Measurements from ENCODE around the gene MGST3. TPM values are rescaled to one million over a fixed set of nuclear protein-coding genes. Genes with fewer than 3 reads are reported as not detected.
"Not testable (repeated sequence)": the region's sequence is repeated elsewhere in the genome, so short reads cannot be mapped to it uniquely, and the experiment has no call there.

The MGST3 gene
- total RNA-seq, 1 donor from 2014 or later = 103 TPM

DNA sequence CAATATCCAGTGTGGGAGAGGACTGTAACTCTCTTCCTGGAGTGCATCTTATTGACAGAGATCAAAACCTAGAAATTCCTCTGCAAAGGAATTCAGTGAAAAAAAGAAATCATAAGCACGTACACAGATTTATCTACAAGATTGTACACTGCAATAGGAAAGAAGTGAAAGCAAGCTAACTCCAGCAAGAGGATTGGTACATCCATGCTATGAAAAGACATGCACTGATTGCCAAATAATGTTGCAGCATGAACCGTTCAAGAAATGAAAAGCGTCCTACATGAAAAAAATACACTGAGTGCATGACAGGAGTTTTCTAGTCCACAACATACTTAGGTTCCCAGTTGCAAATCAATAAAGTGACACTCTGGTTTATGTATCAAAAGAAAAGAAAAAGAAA, 1.9 kb upstream of the MGST3 start:
- DNase-seq (ENCODE audit: low read depth) = no peak

DNA sequence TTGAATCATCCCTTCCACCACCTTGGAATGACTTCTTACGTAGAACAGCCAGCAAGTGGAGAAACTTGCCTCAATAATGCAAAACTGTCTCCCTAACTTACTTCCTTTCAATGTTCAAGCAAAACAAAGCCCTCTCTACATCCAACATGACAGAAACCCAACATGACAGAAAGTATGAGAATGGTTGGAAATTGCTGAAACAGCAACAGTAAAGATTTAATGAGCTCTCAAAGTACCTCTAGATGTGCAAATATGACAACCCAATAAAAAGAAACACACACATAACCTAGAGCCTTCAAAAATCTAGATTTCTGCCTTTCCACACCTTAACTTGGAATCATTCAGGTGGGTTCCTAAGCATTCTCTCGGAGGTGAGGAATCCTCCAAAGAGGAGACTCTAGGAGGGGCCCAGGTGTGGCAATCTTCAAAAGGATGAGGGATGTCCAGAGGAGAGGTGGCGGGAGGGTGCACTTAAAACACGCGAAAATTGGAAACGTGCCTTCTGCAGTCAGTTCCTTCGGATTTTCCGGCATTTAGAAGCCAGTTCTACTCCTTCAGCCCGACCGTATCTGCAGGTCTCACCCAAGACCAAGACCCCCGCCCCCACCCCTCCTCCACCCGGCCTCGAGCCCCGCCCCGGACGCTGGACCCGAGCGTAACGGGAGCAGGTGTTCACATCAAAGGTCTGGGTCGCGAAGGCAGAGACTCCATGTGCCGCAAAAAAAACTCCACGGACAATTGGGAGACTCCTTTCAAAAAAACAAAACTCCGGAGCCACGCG, 996 bp upstream of the MGST3 start:
- DNase-seq (ENCODE audit: low read depth) = no peak

DNA sequence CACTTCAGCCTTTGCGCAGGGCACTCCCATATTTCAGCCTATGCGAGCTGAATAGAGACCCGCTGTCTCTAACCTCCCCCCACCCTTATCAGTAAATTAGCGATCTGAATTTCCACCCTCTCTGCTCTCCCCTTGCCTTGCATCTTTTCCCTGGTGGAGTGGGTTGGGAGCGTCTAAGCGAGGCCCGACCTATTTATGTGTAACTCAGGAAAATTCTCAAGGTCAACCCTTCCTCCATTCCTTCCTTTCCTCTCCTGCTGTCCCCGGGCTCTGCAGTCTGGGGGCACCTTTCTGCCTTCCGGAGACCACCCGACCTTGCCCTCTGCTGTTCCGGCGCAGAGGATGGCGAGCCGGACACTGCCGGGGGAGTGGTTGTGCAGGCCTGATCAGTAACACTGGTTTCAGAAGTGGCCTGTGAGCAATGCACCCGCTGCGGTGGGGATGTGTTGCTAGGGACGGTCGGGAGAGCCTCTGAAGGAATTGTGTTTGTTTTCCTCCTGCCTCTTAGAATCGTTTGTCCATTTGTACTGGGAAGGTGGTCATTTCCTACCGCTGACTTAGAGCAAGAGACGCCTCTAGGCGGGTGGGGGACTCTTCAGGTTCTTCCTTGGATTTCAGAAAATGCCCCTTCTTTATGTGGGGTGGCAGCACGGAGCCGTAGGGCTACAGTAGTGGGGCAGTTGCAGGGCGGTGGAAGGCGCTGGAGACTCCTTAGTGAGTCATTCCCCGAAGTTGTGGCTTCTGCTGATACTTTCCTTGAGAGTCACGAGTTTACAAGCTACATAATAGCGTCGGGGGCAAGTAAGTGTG, 513 bp downstream of the MGST3 start:
- peak; percentile 80 for DNase-seq (ENCODE audit: low read depth)

DNA sequence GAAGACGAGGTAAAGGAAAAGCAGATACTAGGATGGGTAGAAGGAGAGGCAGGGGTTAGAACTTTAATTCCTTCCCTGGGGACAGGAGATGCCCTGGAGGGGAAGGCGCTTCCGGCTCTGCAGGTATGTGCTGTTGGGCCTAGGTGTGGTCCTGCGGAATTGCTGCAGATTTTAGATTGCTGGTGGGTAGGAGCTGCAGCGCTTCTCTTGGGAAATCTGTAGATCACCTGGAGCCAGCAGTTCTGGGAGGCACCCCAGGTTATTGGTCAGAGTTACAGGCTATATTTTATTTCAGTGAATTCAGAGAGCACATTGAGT, 1.1 kb downstream of the MGST3 start:
- DNase-seq (ENCODE audit: low read depth) = no peak

DNA sequence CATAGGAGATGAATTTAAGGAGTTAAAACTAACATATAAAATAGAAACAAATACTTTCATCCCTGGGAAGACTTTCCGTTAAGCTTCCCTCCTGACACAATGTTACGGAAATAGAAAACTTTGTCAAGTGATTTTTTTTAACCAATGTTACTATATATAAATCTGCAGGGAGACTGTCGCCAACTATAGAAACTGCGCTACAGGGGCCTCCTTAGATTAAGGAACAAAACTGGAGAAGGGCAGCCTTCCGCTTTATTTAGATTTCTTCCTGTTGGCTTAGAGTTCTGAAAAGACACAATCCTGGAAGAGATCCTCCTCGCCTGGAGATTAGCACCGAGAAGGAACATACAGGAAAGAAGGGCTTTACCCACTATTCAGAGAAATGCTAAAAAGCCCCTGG, 1.5 kb downstream of the MGST3 start:
- DNase-seq (ENCODE audit: low read depth) = peak; percentile 51

DNA sequence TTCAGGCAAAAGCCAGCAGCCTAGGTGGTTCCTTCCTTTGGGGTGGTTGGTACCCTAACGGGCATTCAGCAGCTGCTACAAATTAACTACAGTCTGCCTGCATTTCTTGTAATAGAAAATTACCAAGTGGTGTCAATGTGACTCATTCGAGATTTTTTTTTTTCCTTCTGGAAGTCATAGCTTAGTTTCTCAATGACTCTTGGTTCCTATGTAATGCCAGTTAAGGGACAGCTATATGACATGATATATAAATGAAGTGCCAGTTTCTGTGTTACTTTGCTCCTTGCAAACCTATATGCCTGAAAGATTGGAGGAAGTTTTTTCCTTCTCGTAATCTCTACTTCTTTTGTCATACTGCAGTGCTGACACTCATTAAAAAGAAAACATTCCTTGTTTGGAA, 2.6 kb downstream of the MGST3 start:
- DNase-seq (ENCODE audit: low read depth) = peak; percentile 35

DNA sequence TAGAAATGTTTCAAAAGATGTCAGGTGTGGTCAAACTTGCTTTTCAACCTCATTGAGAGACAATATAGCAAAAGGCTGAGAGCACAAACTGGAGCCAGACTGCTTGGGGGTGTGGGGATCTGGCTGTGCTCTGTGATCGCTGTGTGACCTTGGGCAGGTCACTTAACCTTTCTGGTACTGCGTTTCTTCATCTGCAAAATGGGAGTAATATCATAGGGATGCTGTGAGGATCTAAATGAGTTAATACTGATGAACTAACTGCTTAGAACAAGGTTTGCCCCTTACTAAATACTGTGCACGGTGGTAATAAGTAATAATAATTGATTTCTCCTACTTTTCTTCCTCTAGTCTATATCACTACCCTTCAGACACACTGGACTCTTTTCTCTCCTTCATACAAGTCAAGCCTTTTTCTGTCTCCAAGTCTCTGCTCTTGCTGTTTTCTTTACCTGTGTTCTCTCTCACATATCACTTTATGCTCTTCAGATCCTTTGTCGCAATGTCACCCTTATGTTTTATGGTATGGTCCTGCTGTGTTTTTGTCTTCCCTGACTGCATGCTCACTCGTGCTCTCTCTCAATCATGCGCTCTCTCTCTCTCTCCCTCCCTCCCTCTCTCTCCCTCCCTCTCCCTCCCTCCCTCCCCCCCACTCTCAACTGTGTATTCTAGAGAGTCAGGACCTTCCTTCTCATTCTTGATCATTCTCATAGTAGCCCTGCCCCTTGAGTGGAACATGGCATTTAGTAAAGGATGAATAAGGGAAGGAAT, 3.3 kb downstream of the MGST3 start:
- no peak for DNase-seq (ENCODE audit: low read depth)

DNA sequence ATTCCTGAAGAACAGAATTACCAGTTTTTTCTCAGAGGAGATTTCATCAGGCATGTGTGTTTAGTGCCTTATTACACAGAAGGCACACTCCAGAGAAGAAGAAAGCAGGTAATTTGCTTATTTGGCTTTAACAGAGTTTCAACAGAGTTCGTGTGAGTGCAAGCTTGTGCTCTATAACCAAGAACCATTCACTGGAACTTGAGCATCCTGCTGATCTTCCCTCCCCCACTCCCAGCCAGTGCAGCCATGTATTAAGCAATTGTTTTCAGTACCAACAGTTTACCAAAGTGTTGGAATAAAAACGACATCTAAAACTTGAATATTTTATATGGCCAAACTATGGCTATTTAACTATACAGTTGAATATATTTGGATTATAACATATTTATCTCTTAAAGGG, 4.3 kb downstream of the MGST3 start:
- no peak for DNase-seq (ENCODE audit: low read depth)

DNA sequence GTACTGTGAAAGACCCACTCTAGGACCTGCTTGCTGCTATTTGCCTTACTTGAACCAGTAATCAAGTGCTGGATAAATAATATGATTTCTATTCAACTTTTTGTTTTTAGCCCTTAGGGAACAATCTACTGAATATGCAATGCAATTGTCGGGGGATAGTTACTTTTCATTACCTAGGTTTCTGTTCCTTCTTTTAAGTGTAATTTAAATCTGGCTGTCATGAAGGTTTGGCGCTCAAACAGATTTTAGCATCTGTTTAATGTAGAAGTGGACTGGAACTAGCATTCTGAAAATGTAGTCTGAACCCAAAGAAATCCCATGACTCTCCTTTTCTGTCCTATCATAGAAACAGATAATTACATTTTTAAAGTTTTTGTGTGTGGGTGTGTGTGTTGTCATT, 4.8 kb downstream of the MGST3 start:
- no peak for DNase-seq (ENCODE audit: low read depth)

DNA sequence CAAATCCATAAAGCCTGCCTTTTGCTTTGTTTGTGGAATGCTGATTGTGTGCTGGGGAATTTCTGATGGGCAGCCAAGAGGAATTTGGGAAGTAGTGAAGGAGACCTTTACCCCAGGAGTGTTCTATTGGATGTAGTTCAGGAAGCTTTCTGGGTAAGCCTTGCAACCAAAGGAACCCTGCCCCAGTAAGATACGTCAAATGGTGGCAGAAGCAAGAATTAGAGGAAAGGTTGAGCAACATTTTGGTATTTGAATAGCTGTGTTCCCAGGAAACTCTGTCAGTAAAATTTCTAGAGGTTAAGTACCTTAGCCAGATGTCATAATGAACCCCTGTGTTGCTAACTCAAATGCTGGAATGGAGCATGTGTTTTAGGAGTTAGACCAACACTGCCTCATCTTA, 6.4 kb downstream of the MGST3 start:
- DNase-seq (ENCODE audit: low read depth) = no peak

DNA sequence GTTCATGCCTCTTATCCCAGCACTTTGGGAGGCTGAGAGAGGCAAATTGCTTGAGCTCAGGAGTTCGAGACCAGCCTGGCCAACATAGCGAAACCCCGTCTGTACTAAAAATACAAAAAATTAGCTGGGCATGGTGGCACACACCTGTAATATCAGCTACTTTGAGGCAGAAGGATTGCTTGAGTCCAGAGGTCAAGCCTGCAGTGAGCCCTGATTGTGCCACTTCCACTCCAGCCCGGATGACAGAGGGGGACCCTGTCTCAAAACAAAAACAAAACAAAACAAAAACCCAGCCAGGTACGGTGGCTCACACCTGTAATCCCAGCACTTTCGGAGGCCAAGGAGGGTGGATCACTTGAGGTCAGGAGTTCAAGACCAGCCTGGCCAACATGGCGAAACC, 7.2 kb downstream of the MGST3 start:
- not testable (repeated sequence) for DNase-seq (ENCODE audit: low read depth)

DNA sequence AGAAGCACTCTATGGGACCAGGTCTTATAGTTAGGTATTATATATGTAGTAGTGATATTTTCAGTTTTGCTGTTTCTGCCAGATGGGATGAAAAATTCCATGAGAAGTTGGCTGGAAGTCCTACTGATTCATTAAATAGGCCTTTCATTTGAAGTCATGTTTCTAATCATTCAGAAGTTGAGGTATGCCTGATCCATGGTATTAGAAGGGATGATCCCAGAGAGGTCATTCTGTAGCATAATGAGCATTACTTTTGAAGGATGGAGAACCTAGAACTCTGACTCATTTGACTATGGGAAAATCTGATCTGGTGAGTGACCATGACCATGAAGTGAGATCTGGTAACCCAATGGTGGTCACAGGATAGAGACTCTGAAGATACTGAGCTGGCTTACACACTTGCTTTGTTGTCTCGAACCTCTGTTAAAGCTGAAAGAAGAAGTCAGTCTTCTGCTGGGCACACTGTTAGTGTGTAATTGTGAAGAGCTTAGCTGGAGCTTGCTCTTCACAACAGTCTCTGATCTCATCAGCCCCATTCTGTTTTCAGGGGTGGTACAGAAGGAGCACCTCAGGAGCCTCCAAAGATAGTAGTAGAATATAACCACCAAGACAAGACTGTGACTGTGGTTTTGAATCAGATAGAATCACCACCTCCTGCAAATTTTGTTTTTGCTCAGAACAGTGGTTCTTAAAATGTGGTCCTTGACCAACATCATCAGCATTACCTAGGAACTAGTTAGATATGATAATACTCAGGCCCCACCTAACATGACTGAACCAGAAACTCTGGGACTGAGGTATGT, 9.0 kb downstream of the MGST3 start:
- no peak for DNase-seq (ENCODE audit: low read depth)

DNA sequence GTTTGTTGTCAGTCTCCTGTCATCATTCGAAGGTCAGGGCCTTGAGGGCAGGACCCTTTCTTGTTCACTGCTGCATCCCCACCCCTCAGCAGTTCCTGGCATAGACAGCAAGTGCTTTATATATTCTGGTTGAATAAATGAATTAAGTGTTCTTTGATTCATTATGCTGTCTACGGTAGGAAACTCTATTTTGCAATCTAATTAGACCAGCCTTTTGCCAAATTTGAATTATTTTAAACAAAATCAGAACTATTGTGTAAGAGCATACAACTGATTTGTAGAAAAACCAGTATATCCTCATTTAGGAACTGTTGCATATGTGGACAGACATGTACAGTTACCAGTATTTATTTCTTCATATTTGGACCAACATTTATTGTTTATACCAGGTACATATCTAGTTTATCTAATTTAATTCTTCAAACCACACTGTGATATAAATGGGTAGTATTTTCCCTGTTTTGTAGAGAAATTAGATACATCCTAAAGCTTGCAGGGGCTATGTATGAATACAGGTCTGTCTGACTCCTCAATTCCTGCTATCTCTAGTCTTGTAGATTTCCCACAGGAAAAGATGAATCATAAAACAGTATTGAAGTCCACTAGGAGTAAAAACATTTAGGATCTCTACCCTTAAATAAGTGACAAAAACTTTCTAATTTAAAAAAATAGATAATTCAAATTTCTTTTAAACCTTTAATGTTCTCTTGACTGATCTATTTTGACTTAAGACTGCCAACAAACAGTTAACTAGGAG, 10.4 kb downstream of the MGST3 start:
- DNase-seq (ENCODE audit: low read depth) = no peak

DNA sequence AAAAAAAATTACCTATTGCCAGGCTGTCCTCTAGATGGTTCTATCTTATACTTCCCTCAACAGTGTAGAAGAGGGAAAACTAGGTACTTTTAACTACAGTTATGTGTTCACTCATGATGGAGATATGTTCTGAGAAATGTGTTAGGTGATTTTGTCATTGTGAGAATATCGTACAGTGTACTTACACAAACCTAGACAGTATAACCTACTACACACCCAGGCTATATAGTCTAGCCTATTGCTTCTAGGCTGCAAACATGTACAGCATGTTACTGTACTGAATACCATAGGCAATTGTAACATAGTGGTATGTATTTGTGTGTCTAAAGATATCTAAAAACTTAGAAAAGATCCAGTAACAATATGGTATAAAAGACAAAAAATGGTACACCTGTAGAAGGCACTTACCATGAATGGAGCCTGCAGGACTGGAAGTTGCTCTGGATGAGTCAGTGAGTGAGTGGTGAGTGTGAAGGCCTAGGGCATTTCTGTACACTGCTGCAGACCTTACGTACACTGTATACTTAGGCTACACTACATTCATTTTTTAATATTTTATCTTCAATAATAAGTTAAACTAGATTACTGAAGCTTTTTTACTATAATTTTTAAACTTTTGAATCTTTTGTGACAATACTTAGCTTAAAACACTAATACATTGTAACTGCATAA, 13.2 kb downstream of the MGST3 start:
- DNase-seq (ENCODE audit: low read depth) = no peak

DNA sequence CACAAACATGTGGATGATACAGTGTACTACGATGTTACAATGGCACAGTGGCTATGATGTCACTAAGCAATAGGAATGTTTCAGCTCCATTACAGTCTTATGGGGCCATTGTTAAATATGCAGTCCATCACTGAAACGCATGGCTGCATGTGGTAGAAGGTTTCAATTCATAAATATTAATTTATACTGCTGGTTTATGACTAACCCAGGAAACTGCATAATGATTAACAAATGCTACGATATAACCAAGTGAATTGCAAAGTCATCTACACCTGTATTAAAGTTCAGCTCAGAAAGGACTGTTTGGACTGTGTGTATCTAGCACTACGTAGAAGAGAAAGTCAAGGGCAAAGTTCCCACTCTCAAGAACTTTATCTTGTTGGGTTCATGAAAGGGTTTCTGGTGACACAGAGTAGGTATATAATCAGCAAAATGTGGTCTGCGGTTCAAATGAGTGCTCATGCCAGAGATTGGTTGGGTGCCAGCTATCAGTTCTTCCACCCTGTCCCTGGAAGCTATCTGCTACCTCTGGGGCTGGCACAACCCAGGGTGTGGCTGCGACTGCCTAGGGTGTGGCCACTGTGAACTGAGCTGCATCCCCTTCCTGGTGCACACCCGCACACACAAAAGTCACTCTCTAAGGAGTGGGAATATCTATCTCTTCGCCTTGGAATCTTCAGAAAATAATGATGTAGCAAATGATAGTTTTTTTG, 14.8 kb downstream of the MGST3 start:
- peak; percentile 6 for DNase-seq (ENCODE audit: low read depth)

DNA sequence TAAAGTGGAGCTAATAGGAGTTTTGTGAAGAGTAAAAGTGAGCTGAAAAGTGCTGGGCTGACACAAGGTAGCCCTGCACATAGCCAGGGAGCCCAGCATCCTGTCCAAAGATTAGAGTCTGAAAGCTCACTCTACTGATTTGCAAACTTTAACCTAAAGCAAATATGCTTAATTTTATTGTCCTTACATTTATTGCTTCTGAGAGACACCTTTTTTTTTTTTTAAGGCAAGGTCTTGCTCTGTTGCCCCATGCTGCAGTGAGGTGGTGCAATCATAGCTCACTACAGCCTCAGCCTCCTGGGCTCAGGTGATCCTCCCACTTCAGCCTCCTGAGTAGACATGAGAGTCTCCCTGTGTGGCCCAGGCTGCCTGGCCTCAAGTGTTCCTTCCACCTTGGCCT, 16.5 kb downstream of the MGST3 start:
- no peak for DNase-seq (ENCODE audit: low read depth)

DNA sequence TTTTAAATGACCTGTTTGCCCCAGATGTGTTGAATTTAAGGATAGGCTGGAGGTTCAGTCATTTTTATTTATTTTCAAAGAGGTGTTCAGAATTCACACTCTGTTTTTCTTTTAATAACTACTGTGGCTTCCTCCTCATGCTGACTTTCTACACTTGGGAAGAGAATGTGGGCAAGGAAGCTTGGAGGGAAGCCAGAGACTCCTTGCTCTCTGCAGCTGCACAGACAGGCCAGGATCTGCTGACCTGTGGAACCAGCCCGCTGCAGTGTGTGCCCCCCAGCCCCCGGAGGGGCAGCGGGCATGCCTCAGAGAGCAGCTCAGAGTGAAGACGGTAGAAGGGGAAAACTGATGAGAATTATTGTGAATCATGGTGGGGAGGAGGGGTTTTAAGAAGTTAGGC, 16.9 kb downstream of the MGST3 start:
- peak; percentile 57 for DNase-seq (ENCODE audit: low read depth)

DNA sequence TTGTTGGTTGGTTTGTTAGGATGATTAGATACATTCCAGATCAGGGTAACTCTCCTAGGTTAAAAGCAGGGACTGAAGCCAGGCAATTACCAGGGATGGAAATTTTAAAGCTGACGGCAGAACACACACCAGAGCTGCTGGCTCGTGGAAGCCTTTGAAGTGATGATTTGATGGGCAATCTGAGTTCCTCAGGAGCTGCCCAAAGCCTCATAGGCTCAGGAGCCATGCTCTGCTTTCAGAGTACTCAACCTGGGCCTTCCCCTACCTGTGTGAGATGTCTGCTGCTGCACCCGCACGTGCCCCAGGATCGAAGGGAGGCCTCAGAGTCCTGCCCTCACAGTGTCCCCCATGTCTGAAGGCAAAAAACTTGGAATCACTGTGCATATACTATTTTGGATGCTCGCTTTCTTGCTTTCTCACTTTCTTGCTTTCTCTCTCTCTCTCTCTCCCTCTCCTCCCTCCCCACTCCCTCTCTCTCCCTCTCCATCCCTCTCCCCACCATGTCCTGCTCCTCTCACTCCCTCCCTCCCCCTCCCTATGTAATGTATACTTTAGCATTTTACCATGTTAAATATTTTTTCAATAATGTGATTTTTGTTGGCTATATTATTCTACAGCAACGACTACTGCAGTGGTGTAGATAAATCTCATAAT, 18.0 kb downstream of the MGST3 start:
- no peak for DNase-seq (ENCODE audit: low read depth)

Data from myocyte (in vitro differentiated cells).